M059J (cell line): ENCODE data around the gene MPRIP. TPM values are rescaled to one million over a fixed set of nuclear protein-coding genes. Genes with fewer than 3 reads are reported as not detected.

ENCODE experiments used
- DNase-seq: peaks from one replicate; pipeline ENCODE4 v3.0.0-alpha.2; 2012; ENCODE audit warnings: low read depth
- total RNA-seq: library from RNA; depleted of rRNA; stranded (reverse); fragments of >200 nt; shearing (Covaris generic); gene quantifications from 2 replicates; pipeline ENCODE4 v1.2.3, GENCODE V29; 2014

Gene MPRIP
- total RNA-seq, 1 experiment from 2014 or later: 127 TPM

DNA sequence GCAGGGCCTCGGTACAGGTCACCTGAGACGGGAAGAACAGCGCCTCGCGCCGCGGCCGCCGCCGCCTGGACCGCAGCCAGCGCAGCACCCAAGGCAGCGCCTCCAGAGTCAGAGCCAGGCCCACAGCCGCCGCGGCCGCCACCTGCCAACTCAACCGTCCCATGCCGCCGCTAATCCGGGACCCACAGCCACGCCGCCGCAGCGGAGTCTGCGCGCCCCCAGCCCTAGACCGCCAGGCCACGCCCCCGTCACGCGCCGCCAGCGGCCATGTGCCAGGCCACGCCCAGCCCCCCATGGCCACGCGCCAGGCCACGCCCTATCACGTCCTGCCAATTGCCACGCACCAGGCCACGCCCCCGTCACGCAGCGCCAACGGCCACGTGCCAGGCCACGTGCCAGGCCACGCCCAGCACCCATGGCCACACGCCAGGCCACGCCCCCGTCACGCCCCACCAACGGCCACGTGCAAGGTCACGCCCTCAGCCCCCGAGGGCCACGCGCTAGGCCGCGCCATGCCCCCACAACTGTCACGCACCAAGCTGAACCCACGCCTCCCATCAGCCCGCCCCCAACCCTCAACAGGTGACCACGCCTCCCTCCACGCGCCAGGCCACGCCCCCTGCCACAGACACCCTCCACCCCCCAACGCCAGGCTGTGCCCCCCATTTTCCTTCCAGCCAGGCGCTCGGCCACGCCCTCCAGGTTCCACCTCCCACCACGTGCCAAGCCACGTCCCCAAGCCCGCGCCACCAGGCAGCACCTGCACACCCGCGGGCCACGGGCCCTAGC lies 164.1 kb downstream of the MPRIP start, which contains the start of gene PLD6:
Gene PLD6, minus strand, starts transcription at position 210 of the 789 bp plus-strand sequence. Its CDS starts 47 bp downstream, at position 163.
- no peak for DNase-seq

- no peak for DNase-seq
These were observed 164.7 kb downstream of the MPRIP start for GRCh38 chr17:17206913-17207335.

GRCh38 chr17:17207998-17208397 lies 165.7 kb downstream of the MPRIP start:
- no peak for DNase-seq

GRCh38 chr17:17213775-17214174 lies 171.5 kb downstream of the MPRIP start:
- no peak for DNase-seq

DNA sequence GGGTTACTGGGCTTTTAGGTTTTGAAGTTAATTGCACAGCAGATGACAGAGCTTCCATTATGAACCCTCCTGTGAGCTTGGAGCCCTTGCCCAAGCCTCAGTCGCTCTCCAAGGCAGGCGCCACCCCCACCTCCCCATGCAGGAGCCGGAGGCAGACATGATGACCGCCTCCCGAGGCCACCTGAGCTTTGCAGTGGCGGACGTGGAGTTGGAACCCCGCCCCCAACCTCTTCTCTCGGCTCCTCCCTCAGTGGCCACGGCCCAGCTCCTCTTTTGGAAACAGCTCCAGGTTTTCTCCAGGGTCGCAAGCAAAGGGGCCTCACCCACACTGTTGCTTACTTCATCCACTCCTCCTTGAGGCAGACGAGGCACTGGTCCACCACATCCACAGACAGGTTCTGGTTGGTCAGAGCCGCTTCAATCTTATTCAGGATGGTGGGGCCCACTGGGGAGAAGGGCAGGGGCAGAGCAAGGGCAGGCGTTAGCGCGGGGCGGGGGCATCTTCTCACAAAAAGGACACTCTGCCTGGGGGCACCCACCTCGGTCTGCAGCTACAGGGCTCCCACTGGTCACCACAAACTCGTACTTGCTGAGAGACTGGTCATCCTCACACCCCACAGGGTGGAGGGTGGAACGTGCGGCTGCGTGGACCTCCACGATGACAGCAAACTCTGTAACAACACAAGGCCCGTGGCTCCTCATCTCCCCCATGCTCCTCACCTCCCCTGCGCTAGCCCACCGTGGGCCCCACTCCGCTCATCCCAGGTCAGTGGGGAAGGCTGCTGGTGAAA lies 172.6 kb downstream of the MPRIP start:
- DNase-seq: no peak

- no peak for DNase-seq
These were observed 173.3 kb downstream of the MPRIP start for GRCh38 chr17:17215575-17215974.

DNA sequence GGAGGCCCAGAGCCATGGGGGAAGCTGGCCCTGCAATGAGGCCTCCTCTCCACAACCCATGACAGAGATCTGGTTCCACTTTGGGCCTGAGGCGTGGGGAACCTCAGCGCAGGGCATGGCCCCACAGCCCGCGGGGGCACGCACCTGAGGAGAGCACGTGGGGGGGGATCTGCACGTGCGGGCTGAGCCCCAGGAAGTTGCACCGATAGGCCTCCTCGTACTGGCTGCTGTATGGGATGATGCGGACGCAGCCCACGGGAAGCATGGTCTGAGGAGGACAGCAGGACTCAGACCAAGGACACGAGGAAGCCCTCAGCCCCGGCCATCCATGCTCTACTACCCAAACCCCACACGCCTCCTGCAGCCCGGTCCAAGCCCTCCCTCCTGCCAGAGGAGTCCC lies 174.0 kb downstream of the MPRIP start:
- no peak for DNase-seq

- DNase-seq: no peak
These were observed 174.5 kb downstream of the MPRIP start for GRCh38 chr17:17216776-17217175.

DNA sequence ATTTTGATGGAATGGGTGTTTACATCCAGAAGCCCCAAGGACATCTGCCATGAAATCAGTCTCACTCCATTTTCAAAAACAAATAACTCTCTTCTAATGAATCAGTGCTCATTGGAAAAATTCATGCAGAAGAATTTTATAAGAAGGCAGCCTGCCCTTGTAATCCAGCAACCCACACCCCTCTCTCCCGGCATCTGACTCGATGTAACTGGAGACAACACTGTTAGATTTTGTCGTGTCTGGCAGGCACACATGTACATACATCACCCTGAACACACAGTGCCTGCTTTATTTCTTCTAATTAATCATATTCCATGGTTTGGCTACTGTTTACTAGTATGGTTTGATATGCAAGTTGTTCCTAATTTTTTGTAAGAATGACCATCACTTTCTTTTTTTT lies 175.7 kb downstream of the MPRIP start:
- DNase-seq: no peak

DNA sequence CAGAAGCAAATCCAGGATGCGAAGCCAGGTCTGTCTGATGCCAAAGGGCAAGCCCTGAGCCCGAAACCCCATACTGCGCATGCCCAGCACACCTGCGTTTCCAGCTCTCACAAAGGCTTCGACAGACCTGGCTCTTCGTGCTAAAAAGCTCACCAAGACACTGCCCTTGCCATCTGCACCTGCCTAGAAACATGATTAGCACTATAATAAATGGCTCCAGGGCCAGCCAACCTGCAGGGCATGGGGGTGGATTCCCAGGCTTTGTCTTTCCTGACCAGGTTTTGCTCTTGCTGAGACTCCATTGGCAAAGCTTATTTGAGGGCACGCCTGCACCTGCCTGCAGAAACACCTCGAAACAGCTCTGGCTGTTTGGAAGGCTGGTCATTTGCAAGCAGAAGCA lies 178.3 kb downstream of the MPRIP start:
- DNase-seq: no peak

DNA sequence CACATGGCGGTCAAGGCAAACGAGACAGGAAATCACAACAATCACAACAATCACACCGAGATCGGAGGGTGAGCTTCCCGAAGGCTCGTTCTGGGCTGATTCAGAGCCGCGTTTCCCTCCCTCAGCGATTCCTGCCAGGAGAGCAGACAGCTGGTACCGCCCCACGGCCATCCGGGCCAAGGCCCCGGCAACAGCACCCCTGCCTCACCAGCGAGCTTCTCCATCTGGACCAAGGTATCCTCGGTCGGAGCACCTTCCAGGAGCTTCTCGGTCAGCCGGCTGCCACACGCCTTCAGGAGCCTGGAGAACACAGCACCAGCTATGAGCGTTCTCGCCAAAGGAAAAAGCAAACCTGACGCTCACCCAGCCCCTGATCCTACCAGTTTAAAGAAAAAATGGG lies 179.1 kb downstream of the MPRIP start:
- no peak for DNase-seq

DNA sequence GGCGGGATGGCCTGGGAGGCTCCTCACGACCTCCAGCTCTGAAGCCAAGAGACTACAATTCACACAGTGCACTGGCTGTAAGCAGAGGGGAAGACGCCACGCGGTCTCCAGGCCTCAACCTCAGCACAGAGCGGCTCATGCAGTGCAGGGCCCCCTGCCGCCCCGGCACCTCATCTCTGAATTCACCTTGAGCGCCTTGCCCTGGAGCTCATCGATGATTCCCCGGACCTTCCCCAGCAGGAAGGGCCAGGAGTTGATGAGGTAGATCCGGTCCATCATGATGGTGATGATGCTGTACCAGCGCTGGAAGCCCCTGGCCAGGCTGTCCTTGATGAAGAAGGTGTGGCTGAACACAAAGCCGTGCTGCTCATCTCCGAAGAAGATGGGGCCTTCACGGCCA lies 181.5 kb downstream of the MPRIP start:
- no peak for DNase-seq

DNA sequence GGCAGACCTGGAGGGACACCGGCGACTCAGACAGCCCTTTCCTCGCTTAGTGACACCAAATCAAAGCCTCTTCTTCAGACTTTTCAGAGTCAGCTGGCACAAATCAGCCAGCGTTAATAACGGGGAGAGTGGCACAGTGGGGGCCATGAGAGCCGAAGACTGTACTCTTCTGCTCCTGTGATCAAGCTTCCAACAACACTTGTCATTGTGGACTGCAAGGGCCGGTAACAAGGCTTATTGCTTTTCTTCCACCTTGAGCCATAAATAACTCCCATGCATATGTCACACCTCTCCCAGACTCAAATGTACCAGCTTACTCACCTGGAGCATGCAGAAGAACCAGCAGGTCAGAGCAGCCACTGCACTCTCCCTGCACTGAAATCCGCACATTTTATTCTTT lies 181.9 kb downstream of the MPRIP start:
- no peak for DNase-seq

- DNase-seq: no peak
These were observed 183.6 kb downstream of the MPRIP start for GRCh38 chr17:17225901-17226300.

DNA sequence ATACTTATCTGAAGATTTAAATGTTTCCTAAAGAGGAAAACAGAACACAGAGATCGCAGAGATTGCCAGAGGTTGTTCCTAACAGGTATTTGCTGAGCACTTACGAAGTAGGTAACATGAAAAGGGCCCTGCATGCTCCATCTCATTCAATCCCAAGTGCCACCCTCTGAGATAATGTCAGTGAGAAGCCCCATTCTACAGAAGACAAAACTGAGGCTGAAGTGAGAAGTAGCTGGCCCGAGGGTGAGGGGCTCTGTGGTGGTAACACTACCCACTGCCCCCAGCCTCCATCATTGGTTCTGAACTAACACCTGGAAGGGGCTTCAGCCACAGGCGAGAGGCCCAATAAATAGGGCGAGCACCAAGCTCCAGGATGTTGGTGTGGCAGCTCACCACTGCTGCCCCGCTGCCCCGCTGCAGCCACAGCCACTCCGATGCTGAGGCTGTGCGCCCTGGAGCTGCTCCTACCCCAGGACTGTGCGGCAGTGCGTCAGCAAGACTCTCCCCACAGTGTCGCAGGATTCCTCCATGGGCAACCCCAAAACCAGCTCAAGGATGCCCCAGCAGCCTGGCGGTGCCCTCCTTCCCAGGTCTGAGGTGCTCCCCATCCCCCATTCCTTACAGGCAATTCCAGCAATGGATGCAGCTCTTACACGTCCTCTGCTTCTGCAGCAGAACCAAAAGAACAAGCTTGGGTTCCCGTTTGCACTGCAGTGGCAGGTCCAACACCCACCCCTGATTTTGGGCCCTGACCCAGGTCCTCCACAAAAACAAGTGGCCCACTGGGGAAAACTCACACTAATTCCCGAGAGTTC lies 184.4 kb downstream of the MPRIP start:
- no peak for DNase-seq

GRCh38 chr17:17227608-17228520 lies 185.6 kb downstream of the MPRIP start:
- DNase-seq: no peak

- no peak for DNase-seq
These were observed 186.4 kb downstream of the MPRIP start for GRCh38 chr17:17228521-17229279.

DNA sequence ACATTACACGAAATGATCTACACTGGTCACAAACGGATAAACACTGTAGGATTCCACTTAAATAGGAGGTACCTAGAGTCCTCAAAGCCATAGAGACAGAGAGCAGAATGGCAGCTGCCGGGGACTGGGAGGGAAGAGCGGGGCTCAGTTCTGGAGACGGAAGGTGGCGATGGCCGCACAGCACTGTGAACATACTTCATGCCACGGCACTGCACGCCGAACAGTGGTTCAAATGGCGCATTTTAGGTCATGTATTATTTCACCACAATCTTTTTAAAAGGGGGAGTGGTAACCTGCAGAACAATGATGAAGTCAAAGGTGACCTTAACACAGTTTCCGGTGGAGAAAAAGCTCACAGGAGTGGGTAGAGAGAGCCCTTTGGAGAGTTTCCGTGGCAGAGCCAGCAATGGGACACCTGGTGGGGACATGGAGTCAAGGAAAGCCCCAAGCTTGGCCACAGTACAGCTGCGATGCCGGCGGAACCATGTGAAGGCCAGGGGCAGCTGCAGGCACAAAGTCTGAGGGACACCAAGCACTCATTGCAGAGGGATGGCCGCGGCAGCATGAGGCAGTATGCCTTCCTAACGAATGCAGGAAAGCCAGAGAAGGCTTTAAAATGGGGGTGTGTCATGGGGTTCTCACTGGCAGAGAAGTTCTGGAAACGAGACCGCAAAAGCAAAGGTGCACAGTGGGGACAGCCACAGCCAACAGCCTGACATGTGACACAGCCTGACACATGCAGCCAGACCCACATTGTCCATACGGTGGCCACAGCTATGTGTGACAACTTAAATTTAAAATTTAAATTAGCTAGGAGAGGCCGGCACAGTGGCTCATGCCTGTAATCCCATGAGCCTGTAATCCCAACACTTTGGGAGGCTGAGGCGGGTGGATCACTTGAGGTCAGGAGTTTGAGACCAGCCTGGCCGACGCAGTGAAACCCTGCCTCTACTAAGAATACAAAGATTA lies 187.4 kb downstream of the MPRIP start:
- DNase-seq: no peak
